Ishikawa (cell line): ENCODE data around the gene SLC16A6.

ENCODE experiments used
- CEBPB ChIP-seq: IDR thresholded peaks from 2 replicates; pipeline ENCODE4 v1.6.1; 2012
- CREB1 ChIP-seq: IDR thresholded peaks from 2 replicates; pipeline ENCODE4 v1.6.1; 2012; ENCODE audit warnings: low read depth
- EP300 ChIP-seq: IDR thresholded peaks from 2 replicates; pipeline ENCODE4 v1.6.1; 2012; ENCODE audit warnings: borderline replicate concordance
- FOXM1 ChIP-seq: IDR thresholded peaks from 2 replicates; pipeline ENCODE4 v1.6.1; 2012; ENCODE audit warnings: low read depth, borderline replicate concordance
- MAX ChIP-seq: IDR thresholded peaks from 2 replicates; pipeline ENCODE4 v1.6.1; 2012
- RAD21 ChIP-seq: IDR thresholded peaks from 2 replicates; pipeline ENCODE4 v1.6.1; 2012; ENCODE audit warnings: low read depth
- REST ChIP-seq: IDR thresholded peaks from 2 replicates; pipeline ENCODE4 v1.6.1; 2012; ENCODE audit warnings: low read depth, mild to moderate bottlenecking
- TAF1 ChIP-seq: IDR thresholded peaks from 2 replicates; pipeline ENCODE4 v1.6.1; 2012; ENCODE audit warnings: low read depth, mild to moderate bottlenecking
- TCF12 ChIP-seq: IDR thresholded peaks from 2 replicates; pipeline ENCODE4 v1.6.1; 2012; ENCODE audit warnings: low read depth
- TEAD4 ChIP-seq: IDR thresholded peaks from 2 replicates; pipeline ENCODE4 v1.6.1; 2012
- USF1 ChIP-seq: IDR thresholded peaks from 2 replicates; pipeline ENCODE4 v1.6.1; 2012
- YY1 ChIP-seq: IDR thresholded peaks from 2 replicates; pipeline ENCODE4 v1.6.1; 2012; ENCODE audit warnings: low read depth
- ZBTB7A ChIP-seq: IDR thresholded peaks from 2 replicates; pipeline ENCODE4 v1.6.1; 2012; ENCODE audit warnings: low read depth

- no peak for TF ChIP-seq REST
- TF ChIP-seq TAF1, result no peak
- no peak for TF ChIP-seq MAX
- no peak for TF ChIP-seq RAD21
- TF ChIP-seq FOXM1, result no peak
- TF ChIP-seq YY1, result no peak
- TF ChIP-seq EP300, result no peak
- no peak for TF ChIP-seq TCF12
- TF ChIP-seq ZBTB7A, result no peak
- no peak for TF ChIP-seq CEBPB
- TF ChIP-seq CREB1, result no peak
- no peak for TF ChIP-seq USF1
- TF ChIP-seq TEAD4, result no peak
Observed at GRCh38 chr17:68296217-68297191, 5.6 kb upstream of the SLC16A6 start.
